ENCODE measurements around the gene SPATA6L.
A peak's percentile ranks its signal among the peaks of the same experiment; 100 is the strongest.

SPATA6L gene

DNA sequence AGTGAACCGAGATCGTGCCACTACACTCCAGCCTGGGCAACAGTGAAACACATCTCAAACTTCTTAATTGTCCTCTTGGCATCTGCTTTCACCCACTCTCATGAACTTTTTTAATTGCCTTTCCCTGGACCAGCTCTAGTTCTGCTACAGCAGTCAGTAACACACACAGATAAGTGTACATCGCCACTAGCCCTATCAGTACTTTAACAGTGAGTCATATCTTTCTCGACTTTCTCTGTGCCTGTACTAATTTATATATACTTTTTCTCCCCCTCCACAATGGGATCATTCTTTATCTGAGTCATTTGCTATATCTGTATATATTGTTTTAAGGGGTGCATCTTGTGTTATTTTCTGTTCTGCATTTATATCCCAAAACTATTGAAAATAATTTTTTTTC, 19.8 kb upstream of the SPATA6L start:
- Mint-ChIP-seq H3K4me3 (no peak overlapping the region), H3K27ac (no peak overlapping the region), H3K36me3 (ENCODE audit: low read depth) (peaks cover 51% of the 10 kb centered on the region), H3K9me3 (no peaks in the 10 kb centered on the region), H3K4me1 (ENCODE audit: low read depth) (peaks cover 53% of the 10 kb centered on the region), H3K27me3 (no peaks in the 10 kb centered on the region)
- DNase-seq = no peak

DNA sequence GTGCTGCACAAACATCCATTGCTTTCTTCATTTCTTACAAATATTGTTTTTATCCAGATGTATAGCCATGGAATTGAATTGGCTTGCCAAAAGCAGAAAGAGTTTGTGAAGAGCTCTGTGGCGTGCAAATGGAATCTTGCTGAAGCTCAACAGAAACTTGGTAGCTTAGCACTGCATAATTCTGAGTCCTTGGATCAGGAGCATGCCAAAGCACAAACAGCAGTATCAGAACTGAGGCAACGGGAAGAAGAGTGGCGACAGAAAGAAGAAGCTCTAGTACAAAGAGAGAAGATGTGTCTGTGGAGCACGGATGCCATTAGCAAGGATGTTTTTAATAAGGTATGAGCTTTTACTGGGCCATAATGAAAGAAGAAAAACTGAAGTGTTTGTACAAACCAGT, 18.5 kb upstream of the SPATA6L start:
- Mint-ChIP-seq H3K4me3 (no peak overlapping the region), H3K27ac (no peak overlapping the region), H3K9me3 (no peaks in the 10 kb centered on the region), H3K36me3 (ENCODE audit: low read depth) (peaks cover 38% of the 10 kb centered on the region), H3K27me3 (no peaks in the 10 kb centered on the region), H3K4me1 (ENCODE audit: low read depth) (peaks cover 40% of the 10 kb centered on the region)
- DNase-seq = no peak

DNA sequence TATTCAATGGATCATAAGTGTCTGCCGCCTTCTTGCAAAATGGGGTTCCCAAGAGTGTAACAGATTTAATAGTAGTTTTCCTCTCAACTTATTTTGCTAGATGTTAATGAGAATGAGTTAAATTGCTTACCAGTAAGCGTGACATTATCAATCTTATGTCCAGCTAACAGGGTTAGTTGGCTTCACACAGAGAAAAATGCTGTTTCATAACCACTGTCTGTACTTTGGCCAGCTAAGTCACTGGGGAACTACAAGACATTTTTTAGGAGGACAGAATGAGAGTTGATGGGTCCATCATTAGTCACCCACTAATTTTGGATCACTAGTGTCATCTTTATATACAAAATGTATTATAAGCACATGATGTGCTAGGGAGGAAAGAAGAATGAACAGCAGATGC, 14.5 kb upstream of the SPATA6L start:
- no peak for DNase-seq
- Mint-ChIP-seq H3K4me3 (no peak overlapping the region), H3K36me3 (ENCODE audit: low read depth) (peaks cover 20% of the 10 kb centered on the region), H3K9me3 (no peaks in the 10 kb centered on the region), H3K27ac (no peak overlapping the region), H3K27me3 (no peaks in the 10 kb centered on the region), H3K4me1 (ENCODE audit: low read depth) (peaks cover 20% of the 10 kb centered on the region)

DNA sequence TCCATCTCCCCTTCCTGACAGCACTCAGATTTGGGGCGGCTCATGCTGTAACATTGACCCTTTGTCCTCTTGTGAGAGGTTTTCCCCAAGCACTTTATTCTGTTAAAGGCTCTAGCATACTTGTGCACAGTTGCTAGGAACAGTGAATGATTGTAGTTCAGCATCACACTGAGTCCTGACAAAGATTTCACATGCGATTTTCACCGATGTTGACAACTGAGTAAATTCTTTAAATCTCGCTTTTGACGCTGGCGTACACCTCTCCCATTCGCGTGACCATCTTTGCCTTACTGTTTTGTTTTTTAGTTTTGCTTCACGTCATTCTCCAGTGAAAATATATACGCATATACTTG, 13.9 kb upstream of the SPATA6L start:
- Mint-ChIP-seq H3K4me1 (ENCODE audit: low read depth) (peaks cover 16% of the 10 kb centered on the region), H3K27ac (no peak overlapping the region), H3K9me3 (no peaks in the 10 kb centered on the region), H3K36me3 (ENCODE audit: low read depth) (peaks cover 15% of the 10 kb centered on the region), H3K4me3 (no peak overlapping the region), H3K27me3 (no peaks in the 10 kb centered on the region)
- no peak for DNase-seq

DNA sequence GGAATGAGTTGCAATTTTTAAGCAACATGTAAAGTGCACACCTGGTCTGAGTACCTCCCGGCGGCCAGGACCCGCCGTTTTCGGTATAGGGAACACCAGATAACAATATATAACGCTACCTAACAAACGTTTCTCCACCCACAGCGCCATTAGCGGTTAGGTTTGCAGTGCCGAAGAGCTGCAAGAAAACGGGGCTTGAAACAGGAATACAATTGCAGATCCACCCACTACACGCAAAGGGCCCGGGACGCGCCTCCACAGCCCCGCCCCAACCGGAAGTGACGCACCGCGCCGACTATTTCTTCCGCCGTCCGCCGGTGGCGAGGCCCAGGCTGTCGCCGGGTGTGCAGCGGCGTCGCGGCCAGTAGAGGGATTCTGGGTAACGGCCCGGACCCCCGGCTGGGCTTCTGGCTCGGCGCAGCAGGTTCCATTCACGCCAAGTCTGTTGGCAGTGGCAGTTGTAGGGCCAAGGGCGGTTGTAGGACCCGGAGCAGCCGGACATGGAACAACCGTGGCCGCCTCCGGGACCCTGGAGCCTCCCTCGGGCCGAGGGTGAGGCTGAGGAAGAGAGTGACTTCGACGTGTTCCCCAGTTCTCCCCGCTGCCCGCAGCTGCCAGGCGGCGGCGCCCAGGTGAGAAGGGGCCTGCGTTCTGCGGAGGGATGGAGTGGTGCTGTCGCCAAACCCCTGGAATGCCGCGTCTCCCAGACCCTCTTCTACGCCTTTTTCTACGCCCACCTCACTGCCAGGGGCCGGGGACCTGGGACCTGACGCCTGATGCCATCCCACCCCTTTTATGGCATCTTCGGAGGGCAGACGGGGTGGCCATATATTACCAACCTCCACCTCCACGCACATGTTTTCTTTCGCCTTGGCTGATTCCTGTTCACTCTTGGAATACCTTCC, 13.2 kb upstream of the SPATA6L start, which contains the start of gene CDC37L1:
CDC37L1 (plus strand) TSS at position 302 of the 905 bp plus-strand sequence; CDS start at position 501, 199 bp downstream.
- H3K27ac Mint-ChIP-seq = no peak within 1 kb of the TSS
- H3K36me3 Mint-ChIP-seq (ENCODE audit: low read depth) = peaks cover 9% of the 10 kb centered on the region

DNA sequence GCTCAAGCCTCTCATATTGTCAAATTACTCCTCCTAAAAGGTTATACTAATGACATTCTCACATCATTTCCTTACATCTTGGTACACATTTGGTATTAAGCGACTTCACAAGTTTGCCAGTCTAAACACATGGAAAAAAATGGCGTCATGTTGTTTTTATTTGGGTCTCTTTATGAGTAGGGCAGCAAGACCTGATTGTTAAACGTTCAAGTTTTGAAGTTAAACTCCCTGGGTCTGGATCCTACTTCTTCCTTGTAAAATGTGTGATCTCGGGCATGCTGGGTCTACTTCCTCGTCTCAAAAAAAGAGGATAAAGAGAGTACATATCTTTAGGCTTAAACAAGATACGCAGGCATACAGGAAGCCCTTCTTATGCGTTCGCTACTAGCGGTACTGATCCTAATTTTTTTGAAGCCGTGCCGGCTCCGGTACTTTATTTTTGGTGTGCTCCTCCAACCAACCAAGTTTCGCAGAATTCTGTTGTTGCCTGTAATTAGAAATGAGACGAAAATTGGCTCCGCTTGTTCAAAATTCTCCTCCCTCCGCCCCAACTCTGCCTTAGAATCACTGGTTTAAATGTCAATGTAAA, 12.5 kb upstream of the SPATA6L start:
- peaks cover 9% of the 10 kb centered on the region for H3K4me1 Mint-ChIP-seq (ENCODE audit: low read depth)
- H3K36me3 Mint-ChIP-seq (ENCODE audit: low read depth) = peaks cover 7% of the 10 kb centered on the region
- no peak overlapping the region for H3K4me3 Mint-ChIP-seq
- no peaks in the 10 kb centered on the region for H3K9me3 Mint-ChIP-seq
- no peak for DNase-seq
- H3K27me3 Mint-ChIP-seq = no peaks in the 10 kb centered on the region
- H3K27ac Mint-ChIP-seq = no peak overlapping the region

More for the DNA sequence above, 13.2 kb upstream of the SPATA6L start, which contains the start of gene CDC37L1:
- peaks cover 13% of the 10 kb centered on the region for H3K4me1 Mint-ChIP-seq (ENCODE audit: low read depth)
- no peaks in the 10 kb centered on the region for H3K27me3 Mint-ChIP-seq
- DNase-seq = peak; percentile 100
- H3K9me3 Mint-ChIP-seq = no peaks in the 10 kb centered on the region
- no peak within 1 kb of the TSS for H3K4me3 Mint-ChIP-seq

DNA sequence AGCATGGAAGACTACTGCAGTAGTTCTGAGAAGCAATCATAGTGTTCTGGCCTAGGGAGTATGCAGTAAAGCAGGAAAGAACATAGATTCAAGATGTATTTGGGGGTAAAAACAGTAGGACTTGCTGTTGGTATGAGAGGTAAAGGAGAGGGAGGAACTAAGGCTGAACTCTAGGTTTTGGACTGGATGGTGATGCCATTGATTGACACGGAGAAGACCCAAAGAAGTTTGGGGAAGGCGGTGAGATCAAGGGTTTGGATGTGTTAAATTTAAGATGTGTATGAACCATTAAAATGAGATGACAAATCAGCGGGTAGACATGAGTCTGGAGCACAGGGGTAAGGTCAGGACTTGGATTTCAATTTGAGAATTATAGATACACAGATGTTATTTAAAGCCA, 11.1 kb upstream of the SPATA6L start:
- H3K9me3 Mint-ChIP-seq = no peaks in the 10 kb centered on the region
- no peak overlapping the region for H3K27ac Mint-ChIP-seq
- DNase-seq = no peak
- no peaks in the 10 kb centered on the region for H3K27me3 Mint-ChIP-seq
- peaks cover 2% of the 10 kb centered on the region for H3K4me1 Mint-ChIP-seq (ENCODE audit: low read depth)
- no peaks in the 10 kb centered on the region for H3K36me3 Mint-ChIP-seq (ENCODE audit: low read depth)
- H3K4me3 Mint-ChIP-seq = no peak overlapping the region

DNA sequence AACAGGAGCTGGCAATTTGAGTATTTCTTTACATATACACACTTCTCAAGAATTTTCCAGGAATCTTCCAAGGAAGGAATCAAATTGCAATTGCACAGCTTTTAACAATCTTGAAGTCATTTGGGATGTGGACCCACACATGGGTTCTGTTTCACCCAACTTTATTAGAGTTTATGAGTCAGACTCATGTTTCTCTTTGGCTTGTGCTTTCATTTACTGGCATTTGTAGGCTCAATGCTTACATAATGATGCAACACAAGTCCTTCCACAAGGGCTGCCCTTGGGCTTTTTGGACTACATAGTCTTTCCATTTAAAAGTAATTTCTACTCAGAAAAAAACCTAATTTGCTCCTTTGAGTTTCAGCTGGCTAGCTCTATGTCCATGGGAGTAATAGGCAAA, 8.5 kb upstream of the SPATA6L start:
- Mint-ChIP-seq H3K36me3 (ENCODE audit: low read depth) (no peaks in the 10 kb centered on the region), H3K27me3 (no peaks in the 10 kb centered on the region), H3K4me1 (ENCODE audit: low read depth) (peaks cover 16% of the 10 kb centered on the region), H3K27ac (no peak overlapping the region), H3K9me3 (no peaks in the 10 kb centered on the region), H3K4me3 (no peak overlapping the region)
- no peak for DNase-seq

DNA sequence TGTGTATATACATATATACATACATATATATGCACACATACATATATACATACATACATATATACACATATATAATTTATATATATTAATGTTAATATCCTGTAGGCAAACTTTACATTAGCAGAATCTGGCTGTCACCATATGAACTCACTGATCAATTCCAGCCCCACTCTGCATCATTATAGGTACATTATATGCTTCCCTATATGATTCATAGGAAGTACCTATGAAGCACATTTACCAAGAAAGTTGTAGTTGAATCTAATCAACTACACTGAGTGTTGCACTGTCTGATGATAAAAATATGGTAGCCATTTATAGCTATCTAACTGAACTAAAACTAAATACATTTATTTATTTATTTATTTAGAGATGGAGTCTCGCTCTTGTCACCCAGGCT, 5.5 kb upstream of the SPATA6L start:
- H3K9me3 Mint-ChIP-seq = no peaks in the 10 kb centered on the region
- H3K4me1 Mint-ChIP-seq (ENCODE audit: low read depth) = peaks cover 34% of the 10 kb centered on the region
- H3K36me3 Mint-ChIP-seq (ENCODE audit: low read depth) = no peaks in the 10 kb centered on the region
- no peak for DNase-seq
- no peak overlapping the region for H3K4me3 Mint-ChIP-seq
- no peak overlapping the region for H3K27ac Mint-ChIP-seq
- H3K27me3 Mint-ChIP-seq = no peaks in the 10 kb centered on the region

DNA sequence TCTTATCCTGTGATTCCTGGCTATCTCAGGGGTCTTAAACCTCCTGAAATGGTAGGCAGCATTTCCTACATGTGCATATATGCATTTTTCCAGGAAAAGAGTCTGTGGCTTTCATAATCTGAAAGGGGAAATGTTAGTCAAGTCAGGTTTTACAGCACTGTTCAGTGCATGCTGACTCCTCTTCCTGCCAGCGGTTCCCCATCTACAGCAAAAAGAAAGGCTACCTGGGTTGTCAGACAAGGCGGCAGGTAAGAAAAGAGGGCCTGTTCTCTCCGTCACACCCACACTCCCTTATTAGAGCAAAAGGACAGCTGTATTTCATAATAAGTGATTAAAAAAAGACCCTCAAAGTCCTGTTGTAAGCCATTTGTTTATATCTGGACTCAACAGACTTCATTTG, 4.3 kb upstream of the SPATA6L start:
- peak overlapping the region; percentile 15 for H3K4me3 Mint-ChIP-seq
- no peaks in the 10 kb centered on the region for H3K9me3 Mint-ChIP-seq

DNA sequence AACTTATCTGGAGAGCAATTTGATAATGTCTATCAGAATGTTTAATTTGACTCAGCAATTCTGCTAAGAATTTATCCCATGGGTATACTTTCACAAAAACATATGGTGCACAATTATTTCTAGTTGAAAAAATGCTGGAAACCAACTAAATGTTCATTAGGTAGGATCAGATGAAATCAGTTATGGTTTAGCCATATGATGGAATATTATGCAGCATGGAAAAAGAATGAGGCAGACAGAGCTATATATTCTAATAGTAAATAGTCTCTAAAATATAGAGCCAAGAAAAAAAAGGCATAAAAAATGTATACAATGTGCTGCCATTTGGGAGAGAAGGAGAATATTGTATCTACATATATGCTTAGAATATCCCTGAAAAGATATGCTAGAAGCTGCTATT, 3.6 kb upstream of the SPATA6L start:
- H3K27me3 Mint-ChIP-seq = no peaks in the 10 kb centered on the region
- H3K27ac Mint-ChIP-seq = no peak overlapping the region
- no peak for DNase-seq
- H3K36me3 Mint-ChIP-seq (ENCODE audit: low read depth) = no peaks in the 10 kb centered on the region
- H3K4me1 Mint-ChIP-seq (ENCODE audit: low read depth) = peaks cover 53% of the 10 kb centered on the region
- H3K4me3 Mint-ChIP-seq = no peak overlapping the region
- no peaks in the 10 kb centered on the region for H3K9me3 Mint-ChIP-seq

More for the DNA sequence above, 4.3 kb upstream of the SPATA6L start:
- DNase-seq = no peak
- peak overlapping the region; percentile 84 for H3K27ac Mint-ChIP-seq
- peaks cover 46% of the 10 kb centered on the region for H3K4me1 Mint-ChIP-seq (ENCODE audit: low read depth)
- H3K36me3 Mint-ChIP-seq (ENCODE audit: low read depth) = no peaks in the 10 kb centered on the region
- no peaks in the 10 kb centered on the region for H3K27me3 Mint-ChIP-seq

DNA sequence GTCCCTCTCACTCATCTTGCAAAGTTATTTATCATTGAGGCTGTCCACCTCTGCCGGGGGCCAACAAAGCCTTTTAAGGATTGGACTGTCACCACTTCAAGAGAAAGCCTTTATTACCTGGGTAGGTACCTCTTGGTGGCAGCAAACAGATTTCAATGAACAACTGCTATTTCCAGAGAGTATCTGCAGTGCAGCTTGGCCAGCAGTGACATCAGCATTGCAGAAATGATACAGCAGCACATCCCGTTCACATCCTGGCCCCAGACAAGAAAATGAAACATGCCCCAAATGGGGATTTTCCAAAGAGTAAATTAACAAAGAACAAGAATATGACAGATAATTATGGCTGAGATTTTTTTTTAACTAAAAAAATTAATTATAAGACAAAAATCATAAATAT, 2.3 kb upstream of the SPATA6L start:
- Mint-ChIP-seq H3K36me3 (ENCODE audit: low read depth) (no peaks in the 10 kb centered on the region), H3K27ac (no peak overlapping the region), H3K4me1 (ENCODE audit: low read depth) (peaks cover 64% of the 10 kb centered on the region), H3K9me3 (no peaks in the 10 kb centered on the region), H3K27me3 (no peaks in the 10 kb centered on the region), H3K4me3 (no peak overlapping the region)
- no peak for DNase-seq

DNA sequence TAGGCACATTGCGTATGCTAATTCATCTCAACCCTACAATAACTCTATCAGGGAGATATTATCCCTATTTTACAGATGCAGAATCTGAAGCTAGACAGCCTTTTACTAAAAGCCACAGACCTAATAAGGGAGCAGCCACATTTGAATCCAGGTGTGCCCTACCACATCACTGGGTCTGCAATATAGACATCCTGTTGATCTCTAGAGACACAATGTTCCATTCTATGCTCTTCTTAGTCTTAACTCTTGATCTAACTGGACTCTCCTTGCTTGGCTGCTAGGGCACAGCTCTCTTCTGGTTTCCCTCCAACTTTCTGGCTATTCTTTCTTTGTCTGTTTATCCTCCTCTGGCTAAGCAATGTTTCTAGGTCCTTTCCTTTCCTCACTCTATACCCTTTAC, 1.4 kb upstream of the SPATA6L start:
- DNase-seq = no peak
- peaks cover 73% of the 10 kb centered on the region for H3K4me1 Mint-ChIP-seq (ENCODE audit: low read depth)
- H3K36me3 Mint-ChIP-seq (ENCODE audit: low read depth) = no peaks in the 10 kb centered on the region
- no peak overlapping the region for H3K27ac Mint-ChIP-seq
- no peaks in the 10 kb centered on the region for H3K9me3 Mint-ChIP-seq
- no peak overlapping the region for H3K4me3 Mint-ChIP-seq
- H3K27me3 Mint-ChIP-seq = no peaks in the 10 kb centered on the region

DNA sequence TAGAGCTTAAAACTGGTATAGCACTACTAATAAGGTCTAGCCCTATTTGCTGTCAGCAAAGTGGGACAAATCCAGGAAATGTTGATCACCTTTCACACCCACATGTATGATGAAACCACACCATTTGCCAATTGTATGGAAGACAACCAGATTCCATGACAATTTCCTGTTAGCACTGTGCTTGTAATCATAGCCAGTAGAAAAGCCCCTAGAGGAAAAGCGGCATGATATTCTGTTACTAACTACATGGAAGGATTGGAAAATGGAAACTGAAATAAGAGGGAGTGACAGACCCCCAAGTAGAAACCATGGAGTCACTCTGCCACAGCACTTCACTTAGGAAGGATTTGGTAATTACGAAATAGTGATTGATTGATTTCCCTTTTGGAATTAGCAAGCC, 923 bp downstream of the SPATA6L start:
- H3K4me1 Mint-ChIP-seq (ENCODE audit: low read depth) = peaks cover 77% of the 10 kb centered on the region
- peak overlapping the region; percentile 76 for H3K4me3 Mint-ChIP-seq
- no peaks in the 10 kb centered on the region for H3K27me3 Mint-ChIP-seq
- no peaks in the 10 kb centered on the region for H3K9me3 Mint-ChIP-seq
- peaks cover 2% of the 10 kb centered on the region for H3K36me3 Mint-ChIP-seq (ENCODE audit: low read depth)
- DNase-seq = no peak
- H3K27ac Mint-ChIP-seq = no peak overlapping the region

DNA sequence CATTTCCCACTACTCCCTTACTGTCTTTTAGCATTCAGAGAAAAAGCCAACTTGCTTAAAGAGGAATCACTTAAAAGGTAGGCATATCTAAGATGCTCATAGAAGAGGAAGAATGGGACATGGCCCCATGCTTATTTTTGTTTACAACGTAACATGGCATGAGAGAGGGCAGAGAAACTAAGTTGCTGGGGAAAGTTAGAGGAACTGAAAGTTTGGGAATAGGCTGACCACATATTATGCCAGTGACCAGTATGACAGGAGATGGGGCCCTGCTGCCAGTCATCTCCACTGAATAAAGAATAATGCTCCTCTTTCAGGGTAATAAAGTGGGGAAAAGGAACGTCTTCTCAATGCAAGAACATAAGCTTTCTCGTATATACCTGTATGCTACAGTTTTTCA, 2.3 kb downstream of the SPATA6L start:
- Mint-ChIP-seq H3K36me3 (ENCODE audit: low read depth) (peaks cover 2% of the 10 kb centered on the region), H3K27ac (no peak overlapping the region), H3K4me3 (peak overlapping the region; percentile 89), H3K4me1 (ENCODE audit: low read depth) (peaks cover 77% of the 10 kb centered on the region), H3K9me3 (no peaks in the 10 kb centered on the region), H3K27me3 (no peaks in the 10 kb centered on the region)
- DNase-seq = no peak
